Adrenal gland (tissue), 5 donors: ENCODE results near the gene GSTM3.

Source experiments
- POLR2A ChIP-seq, 2 donors: fragments of 450-650 bp; IDR thresholded peaks; one replicate each; pipeline ENCODE4 v1.6.1; 2017; ENCODE audit warnings: antibody characterized with exemption in 2 of 2, mild to moderate bottlenecking in 2 of 2, moderate library complexity in 1 of 2
- TF ChIP-seq, protein P1 (sequence below), 6 experiments: fragments of 450-650 bp in 4 of 6; fragments of 200-600 bp in 2 of 6; sonication (generic) in 1 of 6; IDR thresholded peaks; 1 replicate in 5 of 6; 2 replicates in 1 of 6; pipeline versions ENCODE4 v1.5.1 to v1.8.0; 2016 to 2021; ENCODE audit warnings: antibody characterized with exemption in 6 of 6, mild to moderate bottlenecking in 2 of 6, moderate library complexity in 1 of 6
- donor health status: DM: no; HTN: no; CAD: no.

DNA sequence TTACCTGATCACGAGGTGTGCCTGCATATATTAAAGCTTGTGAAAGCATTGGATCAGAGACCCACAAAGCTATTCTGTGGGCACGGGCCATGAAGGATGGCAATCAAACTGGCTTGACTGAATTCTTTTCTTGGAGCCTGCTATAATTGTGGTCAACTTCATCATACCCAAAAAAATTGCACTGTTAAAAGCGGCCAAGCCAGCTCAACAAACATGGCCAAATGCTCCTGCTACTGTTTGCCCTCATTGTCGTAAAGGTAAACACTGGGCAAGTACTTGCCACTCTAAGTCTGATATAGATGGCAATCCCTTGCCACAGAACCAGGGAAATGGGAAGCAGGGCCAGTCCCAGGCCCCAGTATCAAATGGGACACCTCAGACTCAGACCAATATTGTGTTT is 35.4 kb downstream of the GSTM3 start:
- no peak for TF ChIP-seq POLR2A (IDR thresholded peaks at IDR 0.05)
- TF ChIP-seq, protein P1, sequence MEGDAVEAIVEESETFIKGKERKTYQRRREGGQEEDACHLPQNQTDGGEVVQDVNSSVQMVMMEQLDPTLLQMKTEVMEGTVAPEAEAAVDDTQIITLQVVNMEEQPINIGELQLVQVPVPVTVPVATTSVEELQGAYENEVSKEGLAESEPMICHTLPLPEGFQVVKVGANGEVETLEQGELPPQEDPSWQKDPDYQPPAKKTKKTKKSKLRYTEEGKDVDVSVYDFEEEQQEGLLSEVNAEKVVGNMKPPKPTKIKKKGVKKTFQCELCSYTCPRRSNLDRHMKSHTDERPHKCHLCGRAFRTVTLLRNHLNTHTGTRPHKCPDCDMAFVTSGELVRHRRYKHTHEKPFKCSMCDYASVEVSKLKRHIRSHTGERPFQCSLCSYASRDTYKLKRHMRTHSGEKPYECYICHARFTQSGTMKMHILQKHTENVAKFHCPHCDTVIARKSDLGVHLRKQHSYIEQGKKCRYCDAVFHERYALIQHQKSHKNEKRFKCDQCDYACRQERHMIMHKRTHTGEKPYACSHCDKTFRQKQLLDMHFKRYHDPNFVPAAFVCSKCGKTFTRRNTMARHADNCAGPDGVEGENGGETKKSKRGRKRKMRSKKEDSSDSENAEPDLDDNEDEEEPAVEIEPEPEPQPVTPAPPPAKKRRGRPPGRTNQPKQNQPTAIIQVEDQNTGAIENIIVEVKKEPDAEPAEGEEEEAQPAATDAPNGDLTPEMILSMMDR (IDR thresholded peaks at IDR 0.05) = no peak
